Epithelial cell of esophagus (primary cell): ENCODE measurements around the gene GYS2.

Experiments used
- DNase-seq: peaks from one replicate; pipeline ENCODE4 v3.0.0; 2010; ENCODE audit warnings: low read depth
- H3K4me3 ChIP-seq: 2 replicates; pipeline ENCODE4 v1.5.1; 2011; ENCODE audit warnings: mild to moderate bottlenecking, low read length, control low read depth
- CTCF ChIP-seq: IDR thresholded peaks from 2 replicates; pipeline ENCODE4 v1.5.1; 2011; ENCODE audit warnings: low read depth, mild to moderate bottlenecking, low read length, control low read depth, inconsistent platforms; ENCODE audit not compliant: insufficient read depth; ENCODE audit errors: missing control alignments

The GYS2 gene

DNA sequence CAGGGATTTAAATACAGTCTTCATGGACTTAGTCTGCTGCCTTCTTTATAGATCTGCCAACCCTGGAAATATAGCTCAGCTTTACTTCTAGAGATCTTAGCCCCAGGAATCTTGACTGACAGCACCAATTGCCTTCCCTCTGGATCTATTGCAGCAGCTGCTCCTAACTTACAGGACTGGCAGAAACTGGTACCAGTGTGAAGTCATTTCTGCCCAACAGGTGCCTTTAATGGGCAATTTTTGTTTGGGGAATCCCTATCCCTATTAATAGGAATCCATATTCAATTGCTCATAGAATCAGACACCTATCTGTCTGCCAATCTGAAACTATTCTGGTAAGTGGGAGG lies 51.3 kb downstream of the GYS2 start:
- TF ChIP-seq CTCF: no peak
- DNase-seq: no peak
- no peak overlapping the region for H3K4me3 ChIP-seq

GRCh38 chr12:21552635-21553328 lies 51.9 kb downstream of the GYS2 start:
- no peak overlapping the region for H3K4me3 ChIP-seq
- no peak for TF ChIP-seq CTCF
- no peak for DNase-seq

DNA sequence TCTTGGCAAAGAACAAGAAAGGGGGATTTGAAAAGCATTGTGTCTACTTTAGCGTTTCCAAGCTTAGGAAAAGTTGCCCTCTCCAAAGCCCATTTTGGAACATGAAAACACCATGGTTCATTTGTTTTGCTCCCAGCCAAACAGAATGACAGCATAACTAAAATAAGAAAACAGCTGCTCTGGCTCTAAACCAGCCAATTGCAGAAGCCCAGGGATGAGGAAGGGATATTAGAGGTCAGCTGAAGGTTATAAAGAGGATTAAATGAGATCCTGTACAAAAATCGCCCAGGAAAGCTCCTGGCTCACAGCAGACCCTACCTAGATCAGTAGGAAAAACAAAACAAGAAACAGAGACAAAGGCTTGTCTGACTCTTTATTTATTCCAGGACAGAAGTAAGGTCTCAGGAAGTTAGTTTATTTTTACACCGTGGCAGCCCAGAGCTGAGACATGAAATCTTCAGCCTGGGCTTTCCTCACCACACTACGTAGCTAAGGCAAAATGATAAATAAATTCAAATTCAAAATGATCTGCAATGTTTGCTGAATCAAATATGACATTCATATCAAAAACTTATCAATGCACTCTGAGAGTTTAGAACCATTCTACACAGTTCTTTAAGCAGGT lies 52.7 kb downstream of the GYS2 start:
- no peak for DNase-seq
- TF ChIP-seq CTCF: no peak

DNA sequence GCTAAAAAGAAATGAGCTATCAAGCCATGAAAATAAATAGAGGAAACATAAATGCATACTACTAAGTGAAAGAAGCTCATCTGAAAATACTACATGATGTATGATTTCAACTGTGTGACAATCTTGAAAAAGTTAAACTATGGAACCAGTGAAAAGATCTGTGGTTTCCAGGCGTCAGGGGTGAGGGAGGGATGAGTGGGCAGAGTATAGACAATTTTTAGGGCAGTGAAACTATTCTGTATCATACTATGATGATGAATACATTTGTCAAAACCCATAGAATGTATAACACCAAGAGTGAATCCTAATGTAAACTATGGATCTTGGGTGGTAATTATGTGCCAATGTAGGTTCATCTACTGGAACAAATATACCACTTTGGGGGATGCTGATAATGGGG lies 57.2 kb downstream of the GYS2 start:
- no peak for TF ChIP-seq CTCF
- H3K4me3 ChIP-seq: no peak overlapping the region
- DNase-seq: no peak

More for the DNA sequence above, 52.7 kb downstream of the GYS2 start:
- no peak overlapping the region for H3K4me3 ChIP-seq

DNA sequence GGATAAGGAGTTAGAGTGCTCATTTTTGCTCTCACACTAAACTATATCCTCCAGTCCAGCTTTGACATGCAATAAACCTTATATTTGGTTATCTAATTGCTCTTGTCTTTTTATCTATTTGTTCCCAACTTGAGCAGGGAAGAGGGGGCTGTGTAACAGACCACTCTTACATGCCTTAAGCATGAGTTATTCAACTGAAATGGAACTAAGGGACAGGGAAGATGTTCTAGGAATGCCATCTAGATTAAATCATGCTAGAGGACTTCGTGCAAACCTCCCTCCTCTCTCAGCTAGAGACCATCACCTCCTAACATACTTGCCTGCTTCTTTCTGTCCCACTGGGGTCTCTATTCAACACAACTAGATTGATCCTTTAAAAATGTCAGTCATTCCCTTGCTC lies 57.9 kb downstream of the GYS2 start:
- H3K4me3 ChIP-seq: no peak overlapping the region
- no peak for TF ChIP-seq CTCF
- no peak for DNase-seq

- no peak for TF ChIP-seq CTCF
- DNase-seq: no peak
Observed at GRCh38 chr12:21545557-21545956, 59.1 kb downstream of the GYS2 start.

GRCh38 chr12:21543151-21543550 lies 61.5 kb downstream of the GYS2 start:
- DNase-seq: no peak
- TF ChIP-seq CTCF: no peak
- no peak overlapping the region for H3K4me3 ChIP-seq

More at GRCh38 chr12:21545557-21545956, 59.1 kb downstream of the GYS2 start:
- no peak overlapping the region for H3K4me3 ChIP-seq
